Brain pericyte (primary cell): ENCODE data around the gene CCDC97.
A peak's percentile ranks its signal among the peaks of the same experiment; 100 is the strongest.

Experiments used
- DNase-seq: peaks from one replicate; pipeline ENCODE4 v3.0.0-alpha.2; 2012; ENCODE audit warnings: low read depth, low spot score

Gene CCDC97

GRCh38 chr19:41298348-41298964, 11.5 kb upstream of the CCDC97 start:
- peak; percentile 68 for DNase-seq

GRCh38 chr19:41299046-41299754, 10.8 kb upstream of the CCDC97 start:
- DNase-seq: no peak

DNA sequence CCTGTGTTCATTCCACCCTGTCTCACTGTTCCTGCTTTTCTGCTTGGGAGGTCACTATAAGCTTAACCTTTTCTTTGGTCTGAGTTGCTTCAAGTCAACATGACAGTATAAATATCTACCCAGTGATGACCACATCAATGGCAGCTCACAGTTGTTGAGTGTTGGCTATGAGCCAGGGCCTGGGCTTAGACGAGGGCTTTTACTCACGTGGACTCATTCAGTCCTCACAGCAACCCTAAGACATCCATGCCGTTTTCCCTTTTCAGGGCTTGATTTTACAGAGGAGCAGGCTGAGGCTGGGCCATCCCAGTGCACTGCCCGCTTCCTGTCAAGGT, 10.2 kb upstream of the CCDC97 start:
- DNase-seq: peak; percentile 89

DNA sequence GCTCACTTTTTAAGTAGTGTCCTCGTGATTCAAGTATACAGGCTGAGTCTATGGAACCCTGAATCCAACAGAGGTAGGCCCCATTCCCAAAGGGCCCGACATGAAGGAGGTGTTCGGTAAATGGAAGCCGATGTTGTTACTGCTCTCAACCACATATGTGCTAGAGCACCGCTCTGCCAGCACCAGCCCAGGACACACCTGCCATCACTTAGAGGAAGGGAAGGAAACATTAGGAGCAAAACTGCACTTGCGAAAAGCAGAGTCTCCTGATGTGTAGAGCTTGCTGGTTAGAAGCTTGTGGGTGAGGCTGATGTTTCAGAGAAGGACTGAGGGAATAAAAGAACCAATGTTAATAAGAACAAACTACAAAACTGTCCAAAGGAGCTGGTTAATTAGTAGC, 9.4 kb upstream of the CCDC97 start:
- no peak for DNase-seq

DNA sequence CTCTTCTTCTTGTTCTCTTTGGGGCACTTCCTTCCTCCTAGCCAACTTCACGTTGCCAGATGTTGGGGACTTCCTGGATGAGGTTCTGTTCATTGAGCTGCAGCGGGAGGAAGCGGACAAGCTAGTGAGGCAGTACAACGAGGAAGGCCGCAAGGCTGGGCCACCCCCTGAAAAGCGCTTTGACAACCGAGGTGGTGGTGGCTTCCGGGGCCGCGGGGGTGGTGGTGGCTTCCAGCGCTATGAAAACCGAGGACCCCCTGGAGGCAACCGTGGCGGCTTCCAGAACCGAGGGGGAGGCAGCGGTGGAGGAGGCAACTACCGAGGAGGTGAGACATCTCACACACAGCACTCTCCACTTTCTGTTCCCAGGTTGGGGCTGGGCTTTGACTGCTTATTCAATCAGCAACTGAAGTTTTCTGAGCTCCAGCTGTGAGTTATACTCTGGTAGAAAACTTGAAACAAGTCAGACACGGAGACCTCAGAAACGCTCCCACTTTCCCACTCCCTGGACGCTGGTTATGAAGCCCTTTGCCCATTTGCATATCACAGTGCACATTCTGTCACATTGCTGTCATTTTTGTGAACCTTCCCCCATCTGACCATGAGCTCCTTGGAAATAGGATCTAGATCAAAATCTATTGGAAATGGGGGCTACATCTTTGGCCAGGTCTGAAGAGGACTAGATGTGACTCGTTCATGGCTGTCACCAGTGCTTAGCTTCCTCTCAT, 7.2 kb upstream of the CCDC97 start:
- no peak for DNase-seq

- no peak for DNase-seq
Measured at GRCh38 chr19:41303954-41304353, 6.0 kb upstream of the CCDC97 start.

- DNase-seq: no peak
Measured at GRCh38 chr19:41304706-41305483, 5.1 kb upstream of the CCDC97 start.

- DNase-seq: no peak
Measured at GRCh38 chr19:41305927-41306793, 3.8 kb upstream of the CCDC97 start.

GRCh38 chr19:41307090-41307875, 2.7 kb upstream of the CCDC97 start:
- no peak for DNase-seq

- DNase-seq: no peak
Measured at GRCh38 chr19:41307954-41308449, 2.0 kb upstream of the CCDC97 start.

DNA sequence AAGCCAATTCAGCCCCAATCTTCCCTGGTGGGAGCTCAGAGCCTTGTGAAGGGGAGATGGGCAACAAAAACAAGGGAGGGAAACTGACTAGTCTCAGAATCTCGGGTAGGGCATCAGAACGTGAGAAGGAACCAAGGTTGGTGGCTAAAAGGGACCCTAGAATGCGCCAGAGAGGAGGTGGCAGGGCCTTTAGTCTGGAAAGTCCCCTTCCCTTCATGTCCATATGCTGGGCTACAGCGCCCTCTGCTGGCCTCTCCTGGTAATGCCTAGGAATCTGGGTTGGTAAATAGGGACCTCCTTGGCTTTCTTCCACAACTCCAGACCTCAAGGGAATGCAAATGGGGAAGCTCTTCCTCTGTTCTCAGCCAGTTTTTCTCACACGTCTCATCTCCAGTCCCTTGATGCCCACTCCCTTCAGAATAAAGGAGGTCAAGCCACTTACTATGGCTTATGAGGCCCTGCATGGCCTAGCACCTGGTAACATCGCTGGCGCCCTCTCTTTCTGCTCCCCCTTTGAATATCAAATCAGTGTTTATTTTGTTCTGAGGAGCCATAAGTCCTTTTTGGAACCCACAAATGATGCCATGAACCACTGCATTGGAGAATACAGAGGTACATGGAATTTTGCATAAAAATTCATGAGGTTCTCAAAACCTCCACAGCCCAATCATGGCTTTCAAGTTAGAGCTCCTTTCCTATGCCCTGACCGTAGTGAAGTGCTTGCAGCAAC, 1.4 kb upstream of the CCDC97 start:
- DNase-seq: peak; percentile 75

GRCh38 chr19:41309180-41310032, 566 bp upstream of the CCDC97 start:
- no peak for DNase-seq

GRCh38 chr19:41311072-41311471, 1.1 kb downstream of the CCDC97 start:
- DNase-seq: no peak

- no peak for DNase-seq
Measured at GRCh38 chr19:41311613-41312012, 1.6 kb downstream of the CCDC97 start.

GRCh38 chr19:41316306-41316920, 6.4 kb downstream of the CCDC97 start:
- DNase-seq: no peak

- no peak for DNase-seq
Measured at GRCh38 chr19:41318696-41319499, 8.9 kb downstream of the CCDC97 start.

DNA sequence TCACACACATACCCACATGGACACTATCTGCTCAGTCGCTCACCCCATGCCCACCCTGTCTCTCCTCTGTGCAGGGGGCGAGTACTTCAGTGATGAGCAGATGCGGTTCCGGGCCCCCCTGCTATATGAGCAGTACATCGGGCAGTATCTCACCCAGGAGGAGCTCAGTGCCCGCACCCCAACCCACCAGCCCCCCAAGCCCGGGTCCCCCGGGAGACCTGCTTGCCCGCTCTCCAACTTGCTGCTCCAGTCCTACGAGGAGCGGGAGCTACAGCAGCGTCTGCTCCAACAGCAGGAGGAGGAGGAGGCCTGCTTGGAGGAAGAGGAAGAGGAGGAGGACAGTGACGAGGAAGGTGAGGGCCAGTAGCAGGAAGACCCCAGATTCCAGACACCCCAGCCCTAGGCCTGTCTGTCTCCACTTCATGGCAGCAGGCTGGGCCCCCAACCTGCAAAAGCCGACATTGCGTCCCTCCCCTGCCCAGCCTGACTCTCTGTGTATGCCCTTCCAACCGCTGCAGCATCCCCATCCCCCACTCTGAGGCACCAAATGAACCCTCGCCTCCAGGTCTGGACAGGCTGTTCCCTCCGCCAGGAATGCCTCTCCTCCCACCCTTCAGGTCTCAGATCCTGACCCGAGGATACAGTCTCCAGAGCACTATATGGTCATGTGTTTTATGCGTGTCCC, 9.7 kb downstream of the CCDC97 start:
- DNase-seq: no peak
